Sigmoid colon (tissue), 4 donors: ENCODE results near the gene IL6ST.

Experiments used
- EP300 ChIP-seq, 4 donors: sonication (generic); formaldehyde crosslinking; IDR thresholded peaks; one replicate each; pipeline ENCODE4 v1.6.1; 2017; ENCODE audit warnings: antibody characterized with exemption in 4 of 4
- POLR2A ChIP-seq, 2 donors: fragments of 450-650 bp; IDR thresholded peaks; one replicate each; pipeline ENCODE4 v1.6.1; 2016; ENCODE audit warnings: antibody characterized with exemption in 2 of 2, mild to moderate bottlenecking in 2 of 2, moderate library complexity in 2 of 2
- TF ChIP-seq, protein P1 (sequence below), 4 experiments: fragments of 450-650 bp in 3 of 4; fragments of 200-600 bp in 1 of 4; IDR thresholded peaks; one replicate each; pipeline ENCODE4 v1.5.1; 2016 to 2019; ENCODE audit warnings: antibody characterized with exemption in 4 of 4, mild to moderate bottlenecking in 3 of 4, moderate library complexity in 2 of 4

DNA sequence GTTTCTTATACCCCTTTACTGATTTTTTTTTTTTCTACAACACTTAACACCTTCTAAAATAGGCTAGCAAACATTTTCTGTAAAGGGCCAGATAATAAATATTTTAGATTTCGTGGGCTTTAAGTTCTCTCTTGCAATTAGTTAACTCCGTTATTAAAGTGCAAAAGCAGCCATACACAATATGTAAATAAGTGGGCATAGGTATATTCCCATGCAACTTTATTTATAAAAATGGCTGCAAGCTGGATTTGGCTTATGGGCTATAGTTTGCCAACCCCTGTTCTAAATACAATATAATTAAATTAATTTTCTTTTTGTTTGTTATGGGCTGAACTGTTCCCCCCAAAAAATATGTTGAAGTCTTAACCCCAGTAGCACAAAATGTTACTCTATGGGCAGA lies 10.8 kb downstream of the IL6ST start:
- no peak for TF ChIP-seq POLR2A (IDR thresholded peaks at IDR 0.05)
- TF ChIP-seq EP300 (IDR thresholded peaks at IDR 0.05), result no peak
- TF ChIP-seq, protein P1, sequence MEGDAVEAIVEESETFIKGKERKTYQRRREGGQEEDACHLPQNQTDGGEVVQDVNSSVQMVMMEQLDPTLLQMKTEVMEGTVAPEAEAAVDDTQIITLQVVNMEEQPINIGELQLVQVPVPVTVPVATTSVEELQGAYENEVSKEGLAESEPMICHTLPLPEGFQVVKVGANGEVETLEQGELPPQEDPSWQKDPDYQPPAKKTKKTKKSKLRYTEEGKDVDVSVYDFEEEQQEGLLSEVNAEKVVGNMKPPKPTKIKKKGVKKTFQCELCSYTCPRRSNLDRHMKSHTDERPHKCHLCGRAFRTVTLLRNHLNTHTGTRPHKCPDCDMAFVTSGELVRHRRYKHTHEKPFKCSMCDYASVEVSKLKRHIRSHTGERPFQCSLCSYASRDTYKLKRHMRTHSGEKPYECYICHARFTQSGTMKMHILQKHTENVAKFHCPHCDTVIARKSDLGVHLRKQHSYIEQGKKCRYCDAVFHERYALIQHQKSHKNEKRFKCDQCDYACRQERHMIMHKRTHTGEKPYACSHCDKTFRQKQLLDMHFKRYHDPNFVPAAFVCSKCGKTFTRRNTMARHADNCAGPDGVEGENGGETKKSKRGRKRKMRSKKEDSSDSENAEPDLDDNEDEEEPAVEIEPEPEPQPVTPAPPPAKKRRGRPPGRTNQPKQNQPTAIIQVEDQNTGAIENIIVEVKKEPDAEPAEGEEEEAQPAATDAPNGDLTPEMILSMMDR (IDR thresholded peaks at IDR 0.05), result no peak
